Hematopoietic multipotent progenitor cell treated with erythropoietin and hydrocortisone succinate and interleukin-3 and kit ligand, for 17 days (in vitro differentiated cells): ENCODE results near the gene LRRC18.

Experiments used
- DNase-seq: peaks from one replicate; pipeline ENCODE4 v3.0.0-alpha.2; 2015; ENCODE audit warnings: low spot score

Gene LRRC18

GRCh38 chr10:48946332-48946731, 6.7 kb upstream of the LRRC18 start:
- no peak for DNase-seq

GRCh38 chr10:48945441-48946130, 5.9 kb upstream of the LRRC18 start:
- DNase-seq: no peak

DNA sequence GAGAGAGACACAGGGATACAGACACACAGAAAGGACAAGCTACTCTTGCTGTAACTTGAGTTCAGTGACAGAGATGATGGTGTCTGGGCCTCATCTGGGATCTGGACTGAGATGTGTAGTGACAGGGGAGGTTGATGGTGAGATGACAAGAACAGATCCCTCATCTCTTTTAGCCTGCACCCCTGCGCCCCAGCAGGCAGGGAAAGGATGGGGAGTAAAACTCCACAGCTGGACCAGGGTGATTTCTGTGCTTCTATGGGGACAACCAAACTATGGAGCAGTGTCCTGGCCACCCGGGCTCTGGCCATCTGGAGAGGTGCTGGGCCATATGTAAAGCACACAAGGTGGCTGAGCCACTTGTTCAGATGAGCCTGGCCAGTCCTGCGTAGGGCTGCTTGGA, 4.5 kb upstream of the LRRC18 start:
- no peak for DNase-seq

- no peak for DNase-seq
Observed at GRCh38 chr10:48943096-48943495, 3.5 kb upstream of the LRRC18 start.

DNA sequence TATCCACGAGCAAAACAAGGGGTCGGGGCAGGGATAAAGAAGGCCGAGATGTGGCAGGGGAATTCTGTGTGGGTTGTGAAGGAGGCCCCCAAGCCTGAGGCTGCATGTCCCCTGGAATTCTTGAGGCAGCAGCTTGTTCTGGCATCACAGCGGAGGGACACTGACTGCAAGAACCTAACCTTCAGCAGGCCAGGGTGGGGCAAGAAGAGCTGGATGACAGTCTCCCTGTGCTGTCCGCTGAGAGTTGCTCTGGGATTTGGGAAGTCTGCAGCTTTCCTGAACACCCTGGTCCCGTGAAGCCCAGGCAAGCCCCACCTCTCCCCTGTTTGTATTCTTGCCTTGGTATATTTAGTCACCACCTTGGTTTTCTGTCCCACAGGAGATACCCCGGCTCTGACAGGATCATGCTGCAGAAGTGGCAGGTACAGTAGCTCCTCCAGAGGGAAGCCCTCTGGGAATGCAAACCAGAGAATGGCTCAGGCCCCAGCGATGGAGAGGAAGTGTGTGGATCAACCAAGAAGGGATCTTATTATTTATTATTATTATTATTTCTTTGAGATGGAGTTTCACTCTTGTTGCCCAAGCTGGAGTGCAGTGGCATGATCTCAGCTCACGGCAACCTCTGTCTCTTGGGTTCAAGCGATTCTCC, 1.9 kb upstream of the LRRC18 start:
- no peak for DNase-seq

GRCh38 chr10:48940958-48941357, 1.3 kb upstream of the LRRC18 start:
- DNase-seq: no peak

DNA sequence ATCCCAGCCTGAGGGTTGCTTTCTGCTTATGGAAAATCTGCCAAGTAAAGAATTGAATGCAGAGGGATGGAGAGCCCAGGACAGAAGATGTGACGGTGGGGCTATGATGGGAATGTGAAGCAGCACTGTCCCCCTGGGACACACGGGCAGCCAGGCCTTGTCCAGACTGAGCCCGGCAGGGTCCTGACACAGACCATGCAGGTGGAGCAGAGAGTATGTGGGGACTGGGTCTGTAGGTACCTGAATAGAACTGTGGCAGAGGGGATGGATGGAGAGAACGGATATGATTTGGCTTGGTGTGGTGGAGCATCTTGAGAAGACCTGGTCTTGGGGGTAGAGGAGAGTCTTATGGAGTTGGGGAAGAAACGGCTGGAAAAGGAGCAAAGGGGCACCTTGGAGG, 732 bp upstream of the LRRC18 start:
- no peak for DNase-seq

DNA sequence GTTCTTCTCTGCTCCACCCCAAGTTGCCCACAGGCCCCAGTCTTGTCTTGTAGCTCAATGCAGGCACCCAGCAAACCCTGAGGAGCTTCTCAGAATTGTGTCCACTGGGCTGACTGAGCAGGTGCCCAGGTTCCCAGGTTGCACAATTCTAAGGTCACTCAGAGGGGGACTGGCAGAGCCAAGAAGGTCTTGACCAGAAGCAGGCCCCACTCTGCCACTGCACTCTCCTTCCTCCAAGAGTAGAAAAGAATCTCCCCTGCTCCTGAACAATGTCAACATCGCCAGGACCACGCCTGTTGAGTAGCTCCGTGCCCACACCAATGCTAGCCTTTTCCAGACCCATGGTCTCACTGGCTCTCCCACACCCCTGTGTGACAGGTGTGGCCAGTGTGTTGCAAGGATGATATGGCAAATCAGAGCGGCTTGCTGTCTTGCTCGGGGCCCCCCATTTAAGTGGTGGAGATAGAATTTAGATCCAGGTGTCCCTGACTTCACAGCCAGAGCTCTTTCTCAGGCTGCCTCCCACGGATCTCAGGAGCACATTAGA, 577 bp downstream of the LRRC18 start:
- no peak for DNase-seq

- DNase-seq: no peak
Observed at GRCh38 chr10:48938281-48938680, 1.4 kb downstream of the LRRC18 start.

- DNase-seq: no peak
Observed at GRCh38 chr10:48937796-48938195, 1.8 kb downstream of the LRRC18 start.

DNA sequence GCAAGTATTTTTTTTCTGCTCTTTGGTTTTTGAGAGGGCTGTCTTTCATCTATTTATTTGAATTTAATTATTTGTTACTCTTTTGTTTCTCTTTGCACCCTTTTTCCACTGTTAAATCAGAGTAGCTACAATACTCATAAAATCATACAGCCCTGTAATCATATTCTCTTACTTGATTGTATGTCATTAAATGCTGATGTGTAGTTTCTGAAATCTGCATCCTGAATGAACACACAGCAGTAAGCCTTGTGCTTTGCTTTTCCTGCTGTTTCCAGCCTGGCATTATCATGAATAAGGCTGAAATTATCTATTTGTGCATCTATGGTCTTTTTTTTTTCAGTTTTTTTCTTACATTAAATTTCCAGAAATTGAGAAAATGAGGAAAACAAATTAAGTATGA, 4.1 kb downstream of the LRRC18 start:
- DNase-seq: no peak

DNA sequence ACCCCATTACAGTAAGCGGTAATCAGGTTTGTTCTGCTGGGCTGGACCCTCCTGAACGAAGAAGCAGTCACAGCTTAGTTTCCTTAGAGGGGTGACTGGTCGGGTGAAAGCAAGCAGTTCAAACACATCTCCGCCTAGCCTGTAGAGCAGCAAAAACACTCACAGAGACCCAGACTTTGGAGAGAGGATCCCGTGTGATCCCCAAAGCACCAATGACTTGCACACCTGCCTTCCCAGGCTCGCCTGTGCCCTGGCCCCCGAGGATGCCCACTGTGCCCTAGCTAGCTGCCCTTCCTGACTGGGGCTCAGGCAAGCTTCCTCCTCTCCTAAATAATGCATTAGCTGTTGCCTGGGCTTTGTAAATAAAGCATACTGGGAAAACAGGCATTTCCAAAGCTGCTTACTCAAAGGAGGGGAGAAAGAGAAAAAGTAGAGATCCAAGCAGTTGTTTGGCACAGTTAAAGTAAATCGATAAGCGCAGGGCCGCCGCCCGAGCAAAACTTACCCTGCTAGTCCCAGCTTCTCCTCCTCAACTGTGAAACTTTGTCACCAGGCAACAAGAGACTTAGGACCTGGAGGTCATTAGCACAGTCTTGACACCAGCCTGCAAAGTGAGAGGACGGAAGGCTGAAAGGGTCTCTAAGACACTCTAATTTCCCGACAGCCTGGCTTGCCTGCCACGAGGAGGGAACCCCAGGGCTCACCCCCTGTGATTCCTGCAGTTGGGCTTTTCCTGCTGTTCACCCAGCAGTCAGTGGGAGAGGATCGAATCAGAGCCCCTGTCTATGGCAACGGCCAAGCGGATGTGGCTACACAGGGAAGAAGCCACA, 4.8 kb downstream of the LRRC18 start:
- no peak for DNase-seq

DNA sequence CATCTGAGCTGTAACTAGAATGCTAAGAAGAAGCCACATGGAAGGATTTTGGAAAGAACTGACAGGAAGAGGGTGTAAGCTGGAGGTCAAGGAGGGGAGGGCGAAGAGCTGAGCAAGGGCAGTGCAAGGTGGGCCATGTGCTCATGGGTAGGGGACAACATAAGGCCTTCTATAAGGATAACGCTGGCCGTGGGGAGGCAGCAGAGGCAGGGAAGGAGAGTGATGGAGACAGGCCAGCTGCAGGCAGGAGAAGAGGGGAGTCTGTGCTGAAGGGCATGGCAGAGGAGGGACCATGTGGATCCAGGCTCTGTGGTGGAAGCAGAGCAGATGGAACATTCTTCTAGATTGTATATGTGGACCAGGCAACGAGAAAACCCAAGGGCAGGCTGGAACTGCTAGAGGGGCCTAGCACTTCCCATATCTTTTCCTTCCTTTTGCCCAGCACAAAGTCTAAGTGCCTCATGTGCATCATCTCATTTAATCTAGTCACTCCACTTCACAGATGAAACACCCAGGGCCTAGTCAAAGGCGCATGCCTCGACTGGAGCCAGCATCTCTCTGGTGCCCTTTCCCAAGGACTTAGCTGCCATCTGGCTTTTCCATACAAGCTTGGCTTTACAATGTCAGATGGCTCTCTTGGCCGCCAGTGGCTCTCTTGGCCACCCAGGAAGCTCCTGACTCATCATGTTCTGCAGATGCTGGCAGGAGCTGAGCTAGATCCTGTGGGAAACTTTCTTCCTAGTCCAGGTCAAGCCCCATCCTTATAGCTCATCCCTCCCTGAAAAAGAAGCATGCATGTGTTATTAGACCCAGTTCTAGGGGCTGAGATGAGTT, 6.6 kb downstream of the LRRC18 start:
- DNase-seq: no peak

- DNase-seq: no peak
Observed at GRCh38 chr10:48931188-48931587, 8.5 kb downstream of the LRRC18 start.

- no peak for DNase-seq
Observed at GRCh38 chr10:48929413-48929990, 10.1 kb downstream of the LRRC18 start.

GRCh38 chr10:48926764-48927540, 12.7 kb downstream of the LRRC18 start:
- no peak for DNase-seq

GRCh38 chr10:48926255-48926654, 13.4 kb downstream of the LRRC18 start:
- no peak for DNase-seq

DNA sequence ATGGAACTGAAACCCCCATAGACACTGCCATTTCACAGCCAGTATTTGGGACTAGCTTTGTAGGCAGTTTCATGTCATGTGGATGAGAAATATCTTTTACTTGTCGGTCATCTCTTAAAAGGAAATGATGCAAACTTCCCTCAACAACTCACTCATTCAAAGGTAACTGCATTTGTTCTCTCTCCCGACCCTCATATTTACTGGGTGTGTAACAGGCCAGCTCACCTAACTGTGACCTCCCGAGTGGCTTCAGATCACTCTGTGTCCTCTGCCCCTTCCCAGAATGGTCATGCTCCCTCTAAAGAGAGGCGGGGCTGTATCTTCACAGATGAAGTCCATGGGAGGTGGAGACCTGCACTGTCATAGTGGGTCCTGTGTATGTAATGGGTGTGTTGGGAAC, 14.7 kb downstream of the LRRC18 start:
- DNase-seq: no peak

DNA sequence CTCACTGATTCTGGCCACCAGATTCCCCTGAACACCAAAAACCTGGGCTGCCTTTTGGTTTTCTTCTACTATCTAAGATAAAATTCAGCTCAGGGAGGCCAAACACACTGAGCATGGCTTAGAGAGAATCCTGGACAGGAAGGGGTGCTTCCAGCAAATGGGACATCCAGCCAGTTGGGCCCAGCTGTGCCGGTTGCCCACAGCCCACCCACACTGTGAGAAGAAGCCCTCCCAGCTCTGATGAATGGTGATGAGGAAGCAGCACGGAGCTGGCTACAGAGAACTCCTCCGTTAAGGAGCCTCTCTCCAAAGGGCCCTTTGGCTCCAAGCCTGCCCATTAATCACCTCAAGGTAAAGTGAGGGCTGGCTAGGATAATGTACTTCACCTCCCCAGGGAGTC, 15.9 kb downstream of the LRRC18 start:
- no peak for DNase-seq

GRCh38 chr10:48913674-48914073, 26.0 kb downstream of the LRRC18 start:
- DNase-seq: no peak

DNA sequence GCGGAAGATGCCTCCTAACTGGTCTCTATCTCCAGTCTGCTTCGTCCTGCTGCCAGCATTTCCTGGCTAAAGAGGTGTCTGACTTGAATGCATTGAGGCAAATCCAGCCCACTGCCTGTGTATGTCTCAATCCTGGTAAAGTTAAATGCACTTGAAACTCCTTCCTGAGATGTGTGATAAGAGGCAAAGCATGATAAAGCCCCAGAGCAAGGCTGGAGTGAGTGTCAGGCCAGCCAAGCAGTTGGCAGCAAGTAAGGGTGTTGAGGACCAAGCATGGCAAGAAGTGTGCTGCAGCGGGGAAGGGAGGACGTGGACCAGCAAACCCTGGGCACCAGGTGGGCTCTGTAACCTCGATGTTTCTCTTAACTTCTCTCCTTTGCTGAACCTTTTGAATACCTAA, 29.1 kb downstream of the LRRC18 start:
- DNase-seq: no peak
